ENCODE results near the gene ILK. TPM values are rescaled to one million over a fixed set of nuclear protein-coding genes. Genes with fewer than 3 reads are reported as not detected.
A peak's percentile ranks its signal among the peaks of the same experiment; 100 is the strongest.

Gene ILK
- total and polyA plus RNA-seq, 2 of the 13 experiments (the other 11 are each of a cell fraction or from before 2014, with no cell fraction given), result 70.3 to 108 TPM

- TF ChIP-seq CHCHD3 (CRISPR knock-in tag; IDR thresholded peaks at IDR 0.05) (peak; percentile 62; the same call in 1 of the 2 replicates), CC2D1A (CRISPR knock-in tag; IDR thresholded peaks at IDR 0.05) (0 out of 2 replicates have a peak, but pooled peaks have one; percentile 79), RELA (CRISPR knock-in tag; IDR thresholded peaks at IDR 0.05) (no peak), DBP (CRISPR knock-in tag; IDR thresholded peaks at IDR 0.05; ENCODE audit: not compliant biosample characterization) (no peak), SP5 (CRISPR knock-in tag; IDR thresholded peaks at IDR 0.05; ENCODE audit: borderline replicate concordance, low read depth) (peak; percentile 67), ISX (CRISPR knock-in tag; conservative IDR thresholded peaks at IDR 0.05) (no peak), ZNF891 (CRISPR knock-in tag; IDR thresholded peaks at IDR 0.05) (peak; percentile 54; the same call in 1 of the 2 replicates), TAF15 (IDR thresholded peaks at IDR 0.05; ENCODE audit: low read depth, low read length, poor library complexity, severe bottlenecking) (peak; percentile 83), KLF12 (CRISPR knock-in tag; IDR thresholded peaks at IDR 0.05; ENCODE audit: borderline replicate concordance) (peak; percentile 60; the same call in 1 of the 2 replicates), PHB2 (IDR thresholded peaks at IDR 0.05; ENCODE audit: partially characterized antibody) (no peak), USF2 (IDR thresholded peaks at IDR 0.05; ENCODE audit: low read depth, low read length) (no peak), USF2 (CRISPR knock-in tag; IDR thresholded peaks at IDR 0.05; ENCODE audit: borderline replicate concordance) (no peak), SP1 (IDR thresholded peaks at IDR 0.05) (no peak), SP1 (CRISPR knock-in tag; IDR thresholded peaks at IDR 0.05) (peak; percentile 86), KLF6 (CRISPR knock-in tag; IDR thresholded peaks at IDR 0.05) (peak; percentile 78), ZBTB2 (CRISPR knock-in tag; IDR thresholded peaks at IDR 0.05; ENCODE audit: low read depth) (peak; percentile 95), NFAT5 (CRISPR knock-in tag; IDR thresholded peaks at IDR 0.05) (no peak; the same call in 1 of the 2 replicates), DMAP1 (CRISPR knock-in tag; IDR thresholded peaks at IDR 0.05) (peak; percentile 92), MYNN (CRISPR knock-in tag; IDR thresholded peaks at IDR 0.05; ENCODE audit: low read depth) (no peak), ZNF567 (CRISPR knock-in tag; IDR thresholded peaks at IDR 0.05; ENCODE audit: borderline replicate concordance) (no peak; the same call in 1 of the 2 replicates), ZNF383 (CRISPR knock-in tag; IDR thresholded peaks at IDR 0.05; ENCODE audit: borderline replicate concordance) (no peak)
Observed at GRCh38 chr11:6603287-6604080, at the start of gene ILK, which contains the start of gene RRP8 (continued).
